ENCODE measurements around the gene GAGE13. TPM values are rescaled to one million over a fixed set of nuclear protein-coding genes. Genes with fewer than 3 reads are reported as not detected.

Gene GAGE13
- polyA plus RNA-seq, 1 donor (not counting 4 experiments of a cell fraction or from before 2014, with no cell fraction given): not detected

- DNase-seq (ENCODE audit: low read depth, low spot score) (no peak), FAIRE-seq (no peak)
- dilution Hi-C loops (cut with MboI; ENCODE audit: extremely low pct_ligation_motif_present, low sequenced_read_pairs): no loop called here
- no peak overlapping the region for H3K27ac ChIP-seq (ENCODE audit: control insufficient read depth, insufficient read depth, low read length)
- no peak overlapping the region for H3K9ac ChIP-seq (ENCODE audit: control insufficient read depth, extremely low read depth, insufficient read depth, low read length)
- no peaks in the 10 kb centered on the region for H3K4me1 ChIP-seq (ENCODE audit: control insufficient read depth, extremely low read depth, insufficient read depth, low read length)
- no peaks in the 10 kb centered on the region for H3K9me3 ChIP-seq (ENCODE audit: control insufficient read depth, low read depth, low read length)
- no peaks in the 10 kb centered on the region for H3K36me3 ChIP-seq (ENCODE audit: control insufficient read depth in 2 of 2, extremely low read depth in 1 of 2, insufficient read depth in 2 of 2, low read length in 2 of 2)
- no peak overlapping the region for H3K4me3 ChIP-seq (ENCODE audit: control insufficient read depth in 2 of 3, extremely low read depth in 1 of 3, insufficient read depth in 2 of 3, low read depth in 1 of 3, low read length in 3 of 3)
- no peak overlapping the region for H2AFZ ChIP-seq (ENCODE audit: control insufficient read depth, low read length)
- no peaks in the 10 kb centered on the region for H3K27me3 ChIP-seq (ENCODE audit: control insufficient read depth, extremely low read depth, insufficient read depth, low read length)
- H3K4me2 ChIP-seq (ENCODE audit: control insufficient read depth, extremely low read depth, insufficient read depth, low read depth, low read length): no peak overlapping the region
- H3K79me2 ChIP-seq (ENCODE audit: control insufficient read depth, insufficient read depth, low read length): no peaks in the 10 kb centered on the region
- no peaks in the 10 kb centered on the region for H3K9me1 ChIP-seq (ENCODE audit: control insufficient read depth, extremely low read depth, insufficient read depth, low read length)
- TF ChIP-seq EZH2 (IDR thresholded peaks at IDR 0.05; ENCODE audit: low read length): no peak
- no peak for TF ChIP-seq CTCF (optimal IDR thresholded peaks at IDR 0.05 in 1 of 3, IDR thresholded peaks at IDR 0.05 in 1 of 3, conservative IDR thresholded peaks at IDR 0.05 in 1 of 3; ENCODE audit: extremely low read depth in 1 of 3, insufficient read depth in 2 of 3, low read length in 3 of 3)
- H4K20me1 ChIP-seq (ENCODE audit: control insufficient read depth, extremely low read depth, insufficient read depth, low read length): no peaks in the 10 kb centered on the region
These were observed 43.7 kb upstream of the GAGE13 start for GRCh38 chrX:49287665-49288064.

- Histone ChIP-seq H3K79me2 (ENCODE audit: control insufficient read depth, insufficient read depth, low read length) (no peaks in the 10 kb centered on the region), H3K9me1 (ENCODE audit: control insufficient read depth, extremely low read depth, insufficient read depth, low read length) (no peaks in the 10 kb centered on the region), H3K9me3 (ENCODE audit: control insufficient read depth, low read depth, low read length) (no peaks in the 10 kb centered on the region), H3K9ac (ENCODE audit: control insufficient read depth, extremely low read depth, insufficient read depth, low read length) (no peak overlapping the region), H2AFZ (ENCODE audit: control insufficient read depth, low read length) (no peak overlapping the region), H3K27ac (ENCODE audit: control insufficient read depth, insufficient read depth, low read length) (no peak overlapping the region), H3K4me2 (ENCODE audit: control insufficient read depth, extremely low read depth, insufficient read depth, low read depth, low read length) (no peak overlapping the region), H3K4me1 (ENCODE audit: control insufficient read depth, extremely low read depth, insufficient read depth, low read length) (no peaks in the 10 kb centered on the region), H4K20me1 (ENCODE audit: control insufficient read depth, extremely low read depth, insufficient read depth, low read length) (no peaks in the 10 kb centered on the region), H3K4me3 (ENCODE audit: control insufficient read depth in 2 of 3, extremely low read depth in 1 of 3, insufficient read depth in 2 of 3, low read depth in 1 of 3, low read length in 3 of 3) (no peak overlapping the region), H3K27me3 (ENCODE audit: control insufficient read depth, extremely low read depth, insufficient read depth, low read length) (no peaks in the 10 kb centered on the region), H3K36me3 (ENCODE audit: control insufficient read depth in 2 of 2, extremely low read depth in 1 of 2, insufficient read depth in 2 of 2, low read length in 2 of 2) (no peaks in the 10 kb centered on the region)
- dilution Hi-C loops (cut with MboI; ENCODE audit: extremely low pct_ligation_motif_present, low sequenced_read_pairs): no loop called here
- TF ChIP-seq CTCF (optimal IDR thresholded peaks at IDR 0.05 in 1 of 3, IDR thresholded peaks at IDR 0.05 in 1 of 3, conservative IDR thresholded peaks at IDR 0.05 in 1 of 3; ENCODE audit: extremely low read depth in 1 of 3, insufficient read depth in 2 of 3, low read length in 3 of 3) (no peak), EZH2 (IDR thresholded peaks at IDR 0.05; ENCODE audit: low read length) (no peak)
- no peak for DNase-seq (ENCODE audit: low read depth, low spot score)
- FAIRE-seq: no peak
These were observed 41.2 kb upstream of the GAGE13 start for GRCh38 chrX:49290215-49290614.
